Trophoblast cell (in vitro differentiated cells and primary cell): ENCODE measurements around the gene IRF6.

Experiments used
- DNase-seq, 2 donors: peaks; one replicate each; pipeline ENCODE4 v3.0.0-alpha.2; 2016
- H2AFZ ChIP-seq: 2 replicates; pipeline ENCODE4 v1.6.1; 2013; ENCODE audit warnings: low read length, moderate library complexity, mild to moderate bottlenecking; ENCODE audit not compliant: insufficient read depth, poor library complexity
- H2AK5ac ChIP-seq: 2 replicates; pipeline ENCODE4 v1.6.1; 2013; ENCODE audit warnings: mild to moderate bottlenecking, low read length
- H2BK120ac ChIP-seq: 2 replicates; pipeline ENCODE4 v1.6.1; 2013; ENCODE audit warnings: low read length, mild to moderate bottlenecking, moderate library complexity; ENCODE audit not compliant: insufficient read depth, poor library complexity
- H2BK12ac ChIP-seq: 2 replicates; pipeline ENCODE4 v1.6.1; 2013; ENCODE audit warnings: mild to moderate bottlenecking, low read length, moderate library complexity
- H2BK5ac ChIP-seq: 2 replicates; pipeline ENCODE4 v1.6.1; 2013; ENCODE audit warnings: low read length, low read depth, moderate library complexity, mild to moderate bottlenecking; ENCODE audit not compliant: poor library complexity
- H3K14ac ChIP-seq: 2 replicates; pipeline ENCODE4 v1.6.1; 2013; ENCODE audit warnings: mild to moderate bottlenecking, low read length
- H3K18ac ChIP-seq: 2 replicates; pipeline ENCODE4 v1.6.1; 2013; ENCODE audit warnings: mild to moderate bottlenecking, low read length
- H3K23ac ChIP-seq: 2 replicates; pipeline ENCODE4 v1.6.1; 2013; ENCODE audit warnings: low read length
- H3K27ac ChIP-seq: 2 replicates; pipeline ENCODE4 v1.5.1; 2013; ENCODE audit warnings: low read depth, mild to moderate bottlenecking, inconsistent platforms, low read length, moderate library complexity
- H3K27me3 ChIP-seq: 2 replicates; pipeline ENCODE4 v1.6.1; 2013; ENCODE audit warnings: inconsistent platforms, mild to moderate bottlenecking, low read length, moderate library complexity; ENCODE audit not compliant: insufficient read depth
- H3K36me3 ChIP-seq, 2 experiments: 1 replicate in 1 of 2; 2 replicates in 1 of 2; pipeline ENCODE4 v1.6.1; 2013; ENCODE audit warnings: low read length in 2 of 2, mild to moderate bottlenecking in 2 of 2, moderate library complexity in 1 of 2; ENCODE audit not compliant: insufficient read depth in 2 of 2, control insufficient read depth in 1 of 2
- H3K4ac ChIP-seq: 2 replicates; pipeline ENCODE4 v1.6.1; 2013; ENCODE audit warnings: low read depth, mild to moderate bottlenecking, low read length, moderate library complexity
- H3K4me1 ChIP-seq, 2 experiments: 1 replicate in 1 of 2; 2 replicates in 1 of 2; pipeline ENCODE4 v1.6.1; 2013; ENCODE audit warnings: low read length in 2 of 2, mild to moderate bottlenecking in 2 of 2, moderate library complexity in 1 of 2; ENCODE audit not compliant: insufficient read depth in 2 of 2, control insufficient read depth in 1 of 2
- H3K4me2 ChIP-seq: 2 replicates; pipeline ENCODE4 v1.6.1; 2013; ENCODE audit warnings: inconsistent platforms, mild to moderate bottlenecking, low read length, moderate library complexity
- H3K4me3 ChIP-seq: 2 replicates; pipeline ENCODE4 v1.5.1; 2013; ENCODE audit warnings: mild to moderate bottlenecking, low read depth, low read length, inconsistent platforms
- H3K79me1 ChIP-seq: one replicate; pipeline ENCODE4 v1.6.1; 2013; ENCODE audit warnings: low read length
- H3K79me2 ChIP-seq: 2 replicates; pipeline ENCODE4 v1.6.1; 2013; ENCODE audit warnings: low read length, mild to moderate bottlenecking; ENCODE audit not compliant: control insufficient read depth, insufficient read depth, poor library complexity
- H3K9ac ChIP-seq: 2 replicates; pipeline ENCODE4 v1.6.1; 2013; ENCODE audit warnings: mild to moderate bottlenecking, low read length
- H3K9me3 ChIP-seq: 2 replicates; pipeline ENCODE4 v1.6.1; 2013; ENCODE audit warnings: low read depth, mild to moderate bottlenecking, control low read depth, inconsistent platforms, low read length; ENCODE audit not compliant: insufficient read depth
- H4K12ac ChIP-seq: 2 replicates; pipeline ENCODE4 v1.6.1; 2013; ENCODE audit warnings: low read depth, mild to moderate bottlenecking, low read length, moderate library complexity
- H4K8ac ChIP-seq: 2 replicates; pipeline ENCODE4 v1.6.1; 2013; ENCODE audit warnings: low read depth, mild to moderate bottlenecking, low read length, moderate library complexity
- H4K91ac ChIP-seq: one replicate; pipeline ENCODE4 v1.6.1; 2013; ENCODE audit warnings: low read depth, mild to moderate bottlenecking, low read length, moderate library complexity
- WGBS: extraction: QIAGEN DNeasy Blood & Tissue Kit; methylation state at CpG from one replicate; pipeline ENCODE4 v1.1.7; 2013; ENCODE audit warnings: missing lambda C conversion rate; ENCODE audit not compliant: insufficient read length, insufficient coverage; ENCODE audit errors: extremely low coverage; 5-methylcytosine and 5-hydroxymethylcytosine counted together

The IRF6 gene

DNA sequence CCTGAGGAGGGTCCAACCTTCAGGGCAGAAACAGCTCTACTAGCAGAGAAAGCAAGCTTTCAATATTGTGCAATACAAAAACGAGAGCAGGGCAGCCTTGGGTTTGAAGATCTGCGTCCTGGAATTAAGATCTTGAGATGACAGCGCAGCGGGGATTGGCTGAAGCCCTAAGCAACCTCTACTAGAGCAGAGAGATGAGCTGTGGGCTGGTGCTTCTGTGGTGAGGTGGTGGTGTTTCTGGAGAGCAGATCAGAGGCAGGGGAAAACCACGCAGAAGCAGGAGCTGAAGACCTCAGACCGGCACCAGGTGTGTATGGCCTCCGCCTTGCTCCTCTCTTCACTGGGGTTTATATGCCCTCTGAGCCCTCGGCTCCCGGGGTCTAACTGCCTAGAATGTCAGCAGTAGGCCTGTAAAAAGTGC, 37.6 kb downstream of the IRF6 start:
- DNase-seq: no peak
- no peaks in the 10 kb centered on the region for H3K27me3 ChIP-seq
- peak overlapping the region; percentile 47 for H2AFZ ChIP-seq
- H3K4ac ChIP-seq: peak overlapping the region; percentile 1
- H3K18ac ChIP-seq: peak overlapping the region; percentile 24
- peaks cover 20 to 23% of the 10 kb centered on the region in 2 experiments for H3K4me1 ChIP-seq
- no peak overlapping the region for H4K12ac ChIP-seq
- peak overlapping the region; percentile 4 for H2AK5ac ChIP-seq
- peak overlapping the region; percentile 56 for H2BK5ac ChIP-seq
- peaks cover 2% of the 10 kb centered on the region for H3K79me2 ChIP-seq
- H3K9me3 ChIP-seq: peaks cover 14% of the 10 kb centered on the region
- H3K14ac ChIP-seq: peak overlapping the region; percentile 14
- no peak overlapping the region for H3K23ac ChIP-seq
- peaks cover 0 to 2% of the 10 kb centered on the region in 2 experiments for H3K36me3 ChIP-seq
- H3K27ac ChIP-seq: peak overlapping the region; percentile 97
- WGBS: no CpG with 5 or more reads among the region's 9 CpGs
- H4K91ac ChIP-seq: peak overlapping the region; percentile 64
- no peak overlapping the region for H3K4me3 ChIP-seq
- H3K9ac ChIP-seq: no peak overlapping the region
- peak overlapping the region; percentile 83 for H4K8ac ChIP-seq
- peak overlapping the region; percentile 71 for H2BK12ac ChIP-seq
- no peak overlapping the region for H3K4me2 ChIP-seq
- H2BK120ac ChIP-seq: peak overlapping the region; percentile 16
- peaks cover 19% of the 10 kb centered on the region for H3K79me1 ChIP-seq

DNA sequence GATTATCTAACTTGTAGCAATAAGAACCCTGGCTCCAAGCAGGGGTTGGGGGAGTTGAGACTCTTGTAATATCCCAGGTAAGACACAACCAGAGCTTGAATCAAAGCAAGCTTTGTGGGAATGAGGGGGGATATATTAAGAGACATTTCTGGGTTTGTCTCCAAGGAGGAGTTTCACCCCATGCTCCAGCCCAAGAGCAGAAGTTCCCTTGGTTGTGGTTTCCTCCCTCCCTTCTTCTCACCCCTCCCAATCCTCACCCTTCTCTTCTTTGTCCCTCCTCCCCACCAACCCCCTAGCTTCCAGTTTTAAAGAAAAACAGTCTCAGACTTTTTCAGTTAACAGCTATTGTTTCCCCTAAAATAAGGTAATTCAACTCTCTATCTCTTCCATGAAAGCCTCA, 38.2 kb downstream of the IRF6 start:
- no peak for DNase-seq
- H3K4ac ChIP-seq: no peak overlapping the region
- H3K9ac ChIP-seq: no peak overlapping the region
- no peak overlapping the region for H2AK5ac ChIP-seq
- peaks cover 14% of the 10 kb centered on the region for H3K9me3 ChIP-seq
- no peak overlapping the region for H3K27ac ChIP-seq
- no peak overlapping the region for H3K23ac ChIP-seq
- H3K4me1 ChIP-seq: peaks cover 20 to 23% of the 10 kb centered on the region in 2 experiments
- peak overlapping the region; percentile 21 for H2BK12ac ChIP-seq
- no peak overlapping the region for H4K8ac ChIP-seq
- no peak overlapping the region for H2AFZ ChIP-seq
- H3K27me3 ChIP-seq: no peaks in the 10 kb centered on the region
- H3K79me2 ChIP-seq: peaks cover 2% of the 10 kb centered on the region
- H4K91ac ChIP-seq: peak overlapping the region; percentile 51
- no peak overlapping the region for H3K18ac ChIP-seq
- no peak overlapping the region for H3K4me3 ChIP-seq
- H2BK120ac ChIP-seq: peak overlapping the region; percentile 42
- H3K4me2 ChIP-seq: no peak overlapping the region
- peaks cover 19% of the 10 kb centered on the region for H3K79me1 ChIP-seq
- H4K12ac ChIP-seq: no peak overlapping the region
- peak overlapping the region; percentile 24 for H2BK5ac ChIP-seq
- no peak overlapping the region for H3K14ac ChIP-seq
- peaks cover 0 to 2% of the 10 kb centered on the region in 2 experiments for H3K36me3 ChIP-seq

DNA sequence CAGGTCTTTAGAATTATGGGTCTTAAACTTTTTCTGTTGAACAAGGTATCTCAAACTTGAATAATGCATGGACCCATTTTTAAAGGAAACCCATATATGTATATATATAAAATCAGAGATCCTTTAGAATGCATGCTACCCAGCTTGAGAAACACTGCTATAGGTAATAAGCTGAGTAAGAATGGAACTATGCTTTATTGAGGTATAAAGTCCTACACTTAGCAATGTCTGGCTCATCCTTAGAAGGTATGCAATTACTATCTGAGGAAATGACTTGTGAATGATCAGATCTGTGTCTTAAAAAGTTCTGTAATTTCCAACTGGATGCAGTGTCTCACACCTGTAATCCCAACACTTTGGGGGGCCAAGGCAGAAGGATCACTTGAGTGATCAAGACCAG, 38.8 kb downstream of the IRF6 start:
- H3K27ac ChIP-seq: no peak overlapping the region
- peaks cover 19% of the 10 kb centered on the region for H3K79me1 ChIP-seq

DNA sequence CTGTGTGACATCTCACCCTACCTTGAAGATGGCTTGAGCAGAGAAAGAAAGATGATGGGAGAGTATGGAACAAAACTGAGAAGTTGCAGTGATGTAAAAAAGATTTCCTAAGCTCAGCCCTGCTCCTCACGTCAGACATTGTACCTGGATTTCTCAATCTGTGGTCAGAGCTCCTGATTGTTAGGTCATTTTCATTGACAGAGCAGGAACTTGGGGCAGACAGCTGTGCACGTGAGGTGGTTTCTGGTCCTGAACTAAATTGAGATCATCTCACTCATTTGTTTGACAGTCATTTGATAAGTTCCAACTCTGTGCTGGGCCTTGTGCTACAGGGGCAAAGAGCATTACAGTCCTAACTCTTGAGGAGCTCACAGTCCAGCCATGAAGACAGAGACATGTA, 39.9 kb downstream of the IRF6 start:
- Histone ChIP-seq H4K91ac (no peak overlapping the region), H3K27ac (no peak overlapping the region), H2AFZ (no peak overlapping the region), H3K9me3 (peaks cover 9% of the 10 kb centered on the region), H3K79me1 (peaks cover 19% of the 10 kb centered on the region), H3K4me3 (no peak overlapping the region), H3K4me1 (peaks cover 20 to 23% of the 10 kb centered on the region in 2 experiments), H3K36me3 (no peaks in the 10 kb centered on the region), H2BK12ac (no peak overlapping the region), H3K9ac (no peak overlapping the region), H2BK120ac (no peak overlapping the region), H3K23ac (no peak overlapping the region), H3K79me2 (peaks cover 2% of the 10 kb centered on the region), H3K4ac (no peak overlapping the region), H3K27me3 (no peaks in the 10 kb centered on the region), H4K12ac (no peak overlapping the region), H4K8ac (no peak overlapping the region), H2BK5ac (no peak overlapping the region), H3K18ac (no peak overlapping the region), H2AK5ac (no peak overlapping the region), H3K14ac (no peak overlapping the region), H3K4me2 (no peak overlapping the region)
- WGBS: no CpG with 5 or more reads among the region's 2 CpGs
- DNase-seq: no peak

More for the DNA sequence above, 38.8 kb downstream of the IRF6 start:
- no peak overlapping the region for H2AK5ac ChIP-seq
- DNase-seq: no peak
- no peak overlapping the region for H2AFZ ChIP-seq
- no peak overlapping the region for H4K91ac ChIP-seq
- no peak overlapping the region for H4K8ac ChIP-seq
- no peak overlapping the region for H2BK5ac ChIP-seq
- H3K9ac ChIP-seq: no peak overlapping the region
- no peak overlapping the region for H3K18ac ChIP-seq
- H3K4me1 ChIP-seq: peaks cover 20 to 23% of the 10 kb centered on the region in 2 experiments
- no peak overlapping the region for H3K4me2 ChIP-seq
- peaks cover 2% of the 10 kb centered on the region for H3K79me2 ChIP-seq
- no peak overlapping the region for H3K4me3 ChIP-seq
- H3K23ac ChIP-seq: no peak overlapping the region
- H2BK120ac ChIP-seq: no peak overlapping the region
- peaks cover 14% of the 10 kb centered on the region for H3K9me3 ChIP-seq
- no peak overlapping the region for H3K14ac ChIP-seq
- H4K12ac ChIP-seq: no peak overlapping the region
- H3K27me3 ChIP-seq: no peaks in the 10 kb centered on the region
- no peak overlapping the region for H2BK12ac ChIP-seq
- H3K36me3 ChIP-seq: peaks cover 0 to 2% of the 10 kb centered on the region in 2 experiments
- no peak overlapping the region for H3K4ac ChIP-seq
